ENCODE measurements around the gene EHBP1L1.

Gene EHBP1L1

DNA sequence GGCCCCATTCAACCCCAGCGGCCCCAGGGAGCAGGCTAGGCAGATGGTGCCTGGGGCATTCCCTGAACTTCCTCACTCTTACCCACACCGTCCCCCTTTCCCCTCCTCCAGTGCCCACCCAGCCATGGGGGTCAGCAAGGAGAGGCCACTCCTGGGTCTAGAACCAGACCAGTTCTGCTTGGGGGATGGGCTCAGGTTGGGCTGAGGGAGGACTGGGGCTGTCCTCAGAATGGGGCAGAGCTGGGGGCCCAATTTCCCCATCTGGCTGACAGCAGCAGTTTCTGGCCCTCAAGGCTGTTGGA lies 38.6 kb upstream of the EHBP1L1 start:
- ATAC-seq, result no peak

GRCh38 chr11:65537620-65538231 lies 38.1 kb upstream of the EHBP1L1 start:
- ATAC-seq, result no peak
- TF ChIP-seq, protein P1, sequence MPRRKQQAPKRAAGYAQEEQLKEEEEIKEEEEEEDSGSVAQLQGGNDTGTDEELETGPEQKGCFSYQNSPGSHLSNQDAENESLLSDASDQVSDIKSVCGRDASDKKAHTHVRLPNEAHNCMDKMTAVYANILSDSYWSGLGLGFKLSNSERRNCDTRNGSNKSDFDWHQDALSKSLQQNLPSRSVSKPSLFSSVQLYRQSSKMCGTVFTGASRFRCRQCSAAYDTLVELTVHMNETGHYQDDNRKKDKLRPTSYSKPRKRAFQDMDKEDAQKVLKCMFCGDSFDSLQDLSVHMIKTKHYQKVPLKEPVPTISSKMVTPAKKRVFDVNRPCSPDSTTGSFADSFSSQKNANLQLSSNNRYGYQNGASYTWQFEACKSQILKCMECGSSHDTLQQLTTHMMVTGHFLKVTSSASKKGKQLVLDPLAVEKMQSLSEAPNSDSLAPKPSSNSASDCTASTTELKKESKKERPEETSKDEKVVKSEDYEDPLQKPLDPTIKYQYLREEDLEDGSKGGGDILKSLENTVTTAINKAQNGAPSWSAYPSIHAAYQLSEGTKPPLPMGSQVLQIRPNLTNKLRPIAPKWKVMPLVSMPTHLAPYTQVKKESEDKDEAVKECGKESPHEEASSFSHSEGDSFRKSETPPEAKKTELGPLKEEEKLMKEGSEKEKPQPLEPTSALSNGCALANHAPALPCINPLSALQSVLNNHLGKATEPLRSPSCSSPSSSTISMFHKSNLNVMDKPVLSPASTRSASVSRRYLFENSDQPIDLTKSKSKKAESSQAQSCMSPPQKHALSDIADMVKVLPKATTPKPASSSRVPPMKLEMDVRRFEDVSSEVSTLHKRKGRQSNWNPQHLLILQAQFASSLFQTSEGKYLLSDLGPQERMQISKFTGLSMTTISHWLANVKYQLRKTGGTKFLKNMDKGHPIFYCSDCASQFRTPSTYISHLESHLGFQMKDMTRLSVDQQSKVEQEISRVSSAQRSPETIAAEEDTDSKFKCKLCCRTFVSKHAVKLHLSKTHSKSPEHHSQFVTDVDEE (CRISPR knock-in tag; IDR thresholded peaks at IDR 0.05), result no peak
- no peak for TF ChIP-seq ESRRG (CRISPR knock-in tag; IDR thresholded peaks at IDR 0.05)
- TF ChIP-seq POU6F1 (CRISPR knock-in tag; IDR thresholded peaks at IDR 0.05; ENCODE audit: borderline replicate concordance, low read depth), result no peak
- no peak for TF ChIP-seq GLIS3 (CRISPR knock-in tag; IDR thresholded peaks at IDR 0.05)
- TF ChIP-seq ISL1 (CRISPR knock-in tag; IDR thresholded peaks at IDR 0.05), result no peak
- TF ChIP-seq PPARA (CRISPR knock-in tag; IDR thresholded peaks at IDR 0.05; ENCODE audit: borderline replicate concordance), result no peak

More for the DNA sequence above, 38.6 kb upstream of the EHBP1L1 start:
- TF ChIP-seq ISL1 (CRISPR knock-in tag; IDR thresholded peaks at IDR 0.05) (no peak), ZNF8 (CRISPR knock-in tag; IDR thresholded peaks at IDR 0.05) (no peak), RARB (CRISPR knock-in tag; IDR thresholded peaks at IDR 0.05) (no peak), GLIS3 (CRISPR knock-in tag; IDR thresholded peaks at IDR 0.05) (no peak), ZC3H10 (CRISPR knock-in tag; IDR thresholded peaks at IDR 0.05) (no peak), ZFP3 (CRISPR knock-in tag; IDR thresholded peaks at IDR 0.05) (no peak), ZFP30 (CRISPR knock-in tag; IDR thresholded peaks at IDR 0.05) (no peak), ESRRG (CRISPR knock-in tag; IDR thresholded peaks at IDR 0.05) (no peak), POU6F1 (CRISPR knock-in tag; IDR thresholded peaks at IDR 0.05; ENCODE audit: borderline replicate concordance, low read depth) (no peak)
- TF ChIP-seq, protein P2, sequence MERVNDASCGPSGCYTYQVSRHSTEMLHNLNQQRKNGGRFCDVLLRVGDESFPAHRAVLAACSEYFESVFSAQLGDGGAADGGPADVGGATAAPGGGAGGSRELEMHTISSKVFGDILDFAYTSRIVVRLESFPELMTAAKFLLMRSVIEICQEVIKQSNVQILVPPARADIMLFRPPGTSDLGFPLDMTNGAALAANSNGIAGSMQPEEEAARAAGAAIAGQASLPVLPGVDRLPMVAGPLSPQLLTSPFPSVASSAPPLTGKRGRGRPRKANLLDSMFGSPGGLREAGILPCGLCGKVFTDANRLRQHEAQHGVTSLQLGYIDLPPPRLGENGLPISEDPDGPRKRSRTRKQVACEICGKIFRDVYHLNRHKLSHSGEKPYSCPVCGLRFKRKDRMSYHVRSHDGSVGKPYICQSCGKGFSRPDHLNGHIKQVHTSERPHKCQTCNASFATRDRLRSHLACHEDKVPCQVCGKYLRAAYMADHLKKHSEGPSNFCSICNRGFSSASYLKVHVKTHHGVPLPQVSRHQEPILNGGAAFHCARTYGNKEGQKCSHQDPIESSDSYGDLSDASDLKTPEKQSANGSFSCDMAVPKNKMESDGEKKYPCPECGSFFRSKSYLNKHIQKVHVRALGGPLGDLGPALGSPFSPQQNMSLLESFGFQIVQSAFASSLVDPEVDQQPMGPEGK (CRISPR knock-in tag; IDR thresholded peaks at IDR 0.05; ENCODE audit: borderline replicate concordance), result no peak

DNA sequence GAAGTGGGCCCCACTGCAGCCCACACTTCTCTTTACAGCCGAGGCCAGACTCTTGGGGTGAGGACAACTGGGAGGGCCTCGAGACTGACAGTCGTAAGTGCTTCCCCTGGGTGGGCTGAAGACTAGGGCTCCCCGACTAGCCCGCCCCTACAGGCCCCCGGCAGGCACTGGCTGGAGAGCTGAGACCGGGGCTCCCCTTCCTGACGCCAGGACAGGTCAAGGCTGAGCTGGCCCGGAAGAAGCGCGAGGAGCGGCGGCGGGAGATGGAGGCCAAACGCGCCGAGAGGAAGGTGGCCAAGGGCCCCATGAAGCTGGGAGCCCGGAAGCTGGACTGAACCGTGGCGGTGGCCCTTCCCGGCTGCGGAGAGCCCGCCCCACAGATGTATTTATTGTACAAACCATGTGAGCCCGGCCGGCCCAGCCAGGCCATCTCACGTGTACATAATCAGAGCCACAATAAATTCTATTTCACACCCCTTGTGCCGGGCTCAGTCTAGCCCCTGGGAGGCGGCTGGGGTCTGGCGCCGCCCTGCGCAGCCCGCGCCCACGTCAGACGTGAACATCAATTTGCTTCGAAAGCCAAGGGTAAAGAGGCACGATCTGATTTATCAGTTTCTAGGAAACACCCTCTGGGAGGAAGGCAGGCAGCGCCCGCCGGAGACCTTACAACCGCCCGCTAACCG lies 37.5 kb upstream of the EHBP1L1 start:
- no peak for ATAC-seq
- TF ChIP-seq TOX (CRISPR knock-in tag; IDR thresholded peaks at IDR 0.05; ENCODE audit: borderline replicate concordance) (no peak), ZFP30 (CRISPR knock-in tag; IDR thresholded peaks at IDR 0.05) (no peak), CREB5 (CRISPR knock-in tag; IDR thresholded peaks at IDR 0.05; ENCODE audit: low read depth) (no peak)
- TF ChIP-seq, protein P3, sequence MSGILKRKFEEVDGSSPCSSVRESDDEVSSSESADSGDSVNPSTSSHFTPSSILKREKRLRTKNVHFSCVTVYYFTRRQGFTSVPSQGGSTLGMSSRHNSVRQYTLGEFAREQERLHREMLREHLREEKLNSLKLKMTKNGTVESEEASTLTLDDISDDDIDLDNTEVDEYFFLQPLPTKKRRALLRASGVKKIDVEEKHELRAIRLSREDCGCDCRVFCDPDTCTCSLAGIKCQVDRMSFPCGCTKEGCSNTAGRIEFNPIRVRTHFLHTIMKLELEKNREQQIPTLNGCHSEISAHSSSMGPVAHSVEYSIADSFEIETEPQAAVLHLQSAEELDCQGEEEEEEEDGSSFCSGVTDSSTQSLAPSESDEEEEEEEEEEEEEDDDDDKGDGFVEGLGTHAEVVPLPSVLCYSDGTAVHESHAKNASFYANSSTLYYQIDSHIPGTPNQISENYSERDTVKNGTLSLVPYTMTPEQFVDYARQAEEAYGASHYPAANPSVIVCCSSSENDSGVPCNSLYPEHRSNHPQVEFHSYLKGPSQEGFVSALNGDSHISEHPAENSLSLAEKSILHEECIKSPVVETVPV (CRISPR knock-in tag; IDR thresholded peaks at IDR 0.05), result no peak
